ENCODE data around the gene CERS2. TPM values are rescaled to one million over a fixed set of nuclear protein-coding genes. Genes with fewer than 3 reads are reported as not detected.

The CERS2 gene
- total RNA-seq, 4 donors from 2014 or later, result 28.8 to 50.1 (median 41.3) TPM

DNA sequence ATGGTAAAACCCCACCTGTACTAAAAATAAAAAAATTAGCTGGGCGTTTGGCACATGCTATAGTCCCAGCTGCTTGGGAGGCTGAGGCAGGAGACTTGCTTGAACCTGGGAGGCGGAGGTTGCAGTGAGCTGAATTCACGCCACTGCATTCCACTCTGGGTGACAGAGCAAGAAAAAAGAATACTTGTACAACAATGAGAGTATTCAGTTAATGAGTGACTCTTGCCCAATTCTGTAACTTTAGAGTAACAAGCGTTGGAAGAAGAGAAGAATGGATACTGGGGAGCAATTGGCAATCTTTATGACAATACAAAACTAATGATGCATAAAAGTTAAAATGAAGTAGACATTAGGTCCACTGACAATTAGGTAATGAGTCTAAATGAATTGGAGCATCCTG lies 18.0 kb upstream of the CERS2 start:
- TF ChIP-seq, protein P1, sequence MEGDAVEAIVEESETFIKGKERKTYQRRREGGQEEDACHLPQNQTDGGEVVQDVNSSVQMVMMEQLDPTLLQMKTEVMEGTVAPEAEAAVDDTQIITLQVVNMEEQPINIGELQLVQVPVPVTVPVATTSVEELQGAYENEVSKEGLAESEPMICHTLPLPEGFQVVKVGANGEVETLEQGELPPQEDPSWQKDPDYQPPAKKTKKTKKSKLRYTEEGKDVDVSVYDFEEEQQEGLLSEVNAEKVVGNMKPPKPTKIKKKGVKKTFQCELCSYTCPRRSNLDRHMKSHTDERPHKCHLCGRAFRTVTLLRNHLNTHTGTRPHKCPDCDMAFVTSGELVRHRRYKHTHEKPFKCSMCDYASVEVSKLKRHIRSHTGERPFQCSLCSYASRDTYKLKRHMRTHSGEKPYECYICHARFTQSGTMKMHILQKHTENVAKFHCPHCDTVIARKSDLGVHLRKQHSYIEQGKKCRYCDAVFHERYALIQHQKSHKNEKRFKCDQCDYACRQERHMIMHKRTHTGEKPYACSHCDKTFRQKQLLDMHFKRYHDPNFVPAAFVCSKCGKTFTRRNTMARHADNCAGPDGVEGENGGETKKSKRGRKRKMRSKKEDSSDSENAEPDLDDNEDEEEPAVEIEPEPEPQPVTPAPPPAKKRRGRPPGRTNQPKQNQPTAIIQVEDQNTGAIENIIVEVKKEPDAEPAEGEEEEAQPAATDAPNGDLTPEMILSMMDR (IDR thresholded peaks at IDR 0.05), result no peak
- TF ChIP-seq POLR2A (IDR thresholded peaks at IDR 0.05), result no peak
- no peak overlapping the region for H3K4me3 ChIP-seq (ENCODE audit: low read depth, poor library complexity, severe bottlenecking)
- DNase-seq (ENCODE audit: low spot score in 2 of 2), result no peak
- intact Hi-C loops (cut with DNase I; ENCODE audit: low total_unique reads), result loop anchor here (10.0 kb wide), 2 partner anchors 438 to 508 kb away; partner anchors contain the start of gene TARS2
- 68 to 77% methylated on average over 4 of the region's 4 CpGs for WGBS, 2 donors

GRCh38 chr1:150987924-150988323 lies 13.3 kb upstream of the CERS2 start:
- no peak for DNase-seq (ENCODE audit: low spot score in 2 of 2)
- H3K4me3 ChIP-seq (ENCODE audit: low read depth, poor library complexity, severe bottlenecking), result no peak overlapping the region
- 81 to 86% methylated on average over 7 of the region's 7 CpGs for WGBS, 2 donors
- TF ChIP-seq POLR2A (IDR thresholded peaks at IDR 0.05), result no peak
- TF ChIP-seq, protein P1 (IDR thresholded peaks at IDR 0.05), result no peak
- intact Hi-C loops (cut with DNase I; ENCODE audit: low total_unique reads), result no loop called here

- WGBS, 2 donors, result 96% methylated on average over 2 of the region's 2 CpGs
These were observed 10.7 kb upstream of the CERS2 start for GRCh38 chr1:150985179-150985825.

GRCh38 chr1:150981805-150982712 lies 7.4 kb upstream of the CERS2 start, which contains the start of gene ANXA9:
ANXA9 (plus strand) TSS chr1:150982292; CDS start chr1:150983106, 814 bp downstream.
- no peak for DNase-seq (ENCODE audit: low spot score in 2 of 2)
- H3K4me3 ChIP-seq (ENCODE audit: low read depth, poor library complexity, severe bottlenecking), result no peak within 1 kb of the TSS
- WGBS, 2 donors, result 58 to 65% methylated on average over 10 to 11 of the region's 12 CpGs
- intact Hi-C loops (cut with DNase I; ENCODE audit: low total_unique reads), result no loop called here
- TF ChIP-seq, protein P1 (IDR thresholded peaks at IDR 0.05), result no peak
- no peak for TF ChIP-seq POLR2A (IDR thresholded peaks at IDR 0.05)

More at GRCh38 chr1:150985179-150985825, 10.7 kb upstream of the CERS2 start:
- no peak for TF ChIP-seq POLR2A (IDR thresholded peaks at IDR 0.05)
- TF ChIP-seq, protein P1 (IDR thresholded peaks at IDR 0.05), result no peak
- H3K4me3 ChIP-seq (ENCODE audit: low read depth, poor library complexity, severe bottlenecking), result no peak overlapping the region
- DNase-seq (ENCODE audit: low spot score in 2 of 2), result no peak
- intact Hi-C loops (cut with DNase I; ENCODE audit: low total_unique reads), result no loop called here

- TF ChIP-seq, protein P1 (IDR thresholded peaks at IDR 0.05), result no peak
- TF ChIP-seq POLR2A (IDR thresholded peaks at IDR 0.05), result no peak
- 68 to 84% methylated on average over 6 of the region's 6 CpGs for WGBS, 2 donors
- DNase-seq (ENCODE audit: low spot score in 2 of 2), result no peak
- no peak overlapping the region for H3K4me3 ChIP-seq (ENCODE audit: low read depth, poor library complexity, severe bottlenecking)
- intact Hi-C loops (cut with DNase I; ENCODE audit: low total_unique reads), result no loop called here
These were observed 6.7 kb upstream of the CERS2 start for GRCh38 chr1:150981177-150981804.

All from lower leg skin (tissue), 4 donors.